Breast epithelium (tissue), 4 donors: Measurements from ENCODE around the gene PRLH. TPM values are rescaled to one million over a fixed set of nuclear protein-coding genes. Genes with fewer than 3 reads are reported as not detected.

Experiments
- DNase-seq, 2 donors: peaks; one replicate each; pipeline ENCODE4 v3.0.0-alpha.2; 2019; ENCODE audit warnings: low spot score in 2 of 2
- H3K27ac ChIP-seq, 2 donors: fragments of 200-600 bp; sonication (generic) in 1 of 2; one replicate each; pipeline ENCODE4 v1.5.1; 2016 to 2019; ENCODE audit warnings: mild to moderate bottlenecking in 1 of 2
- H3K27me3 ChIP-seq, 2 donors: fragments of 200-600 bp; sonication (generic) in 1 of 2; one replicate each; pipeline versions ENCODE4 v1.5.1 to v1.6.0; 2017 to 2019; ENCODE audit warnings: control low read depth in 1 of 2, mild to moderate bottlenecking in 1 of 2
- H3K36me3 ChIP-seq: fragments of 200-600 bp; one replicate; pipeline ENCODE4 v1.5.1; 2019
- H3K4me1 ChIP-seq, 2 donors: fragments of 200-600 bp; sonication (generic); one replicate each; pipeline ENCODE4 v1.5.1; 2016 to 2019; ENCODE audit warnings: control low read depth in 1 of 2
- H3K4me3 ChIP-seq, 3 donors: fragments of 200-600 bp; sonication (generic); 1 replicate in 2 of 3; 2 replicates in 1 of 3; pipeline ENCODE4 v1.5.1; 2016 to 2019; ENCODE audit warnings: mild to moderate bottlenecking in 3 of 3, moderate library complexity in 2 of 3
- H3K9me3 ChIP-seq, 2 donors: fragments of 200-600 bp; sonication (generic) in 1 of 2; one replicate each; pipeline ENCODE4 v1.5.1; 2016 to 2019; ENCODE audit warnings: control low read depth in 1 of 2
- POLR2A ChIP-seq: fragments of 450-650 bp; IDR thresholded peaks from one replicate; pipeline ENCODE4 v1.6.1; 2016; ENCODE audit warnings: antibody characterized with exemption, mild to moderate bottlenecking, moderate library complexity
- POLR2AphosphoS5 ChIP-seq, 3 donors: sonication (generic); formaldehyde crosslinking; IDR thresholded peaks; one replicate each; pipeline ENCODE4 v1.6.1; 2017; ENCODE audit warnings: antibody characterized with exemption in 3 of 3
- intact Hi-C: fragments of 100-400 bp; cut with DNase I; formaldehyde crosslinking; loops from one replicate; pipeline ENCODE4 v1.15.1; 2023; ENCODE audit warnings: low total_unique reads
- total RNA-seq, 3 donors: library from RNA; depleted of rRNA; stranded (reverse); fragments of >200 nt; gene quantifications; one replicate each; pipeline ENCODE4 v1.1.0, GENCODE V29; 2016
- TF ChIP-seq, protein P1 (sequence below), 3 donors: fragments of 450-650 bp; IDR thresholded peaks; one replicate each; pipeline ENCODE4 v1.5.1; 2016 to 2017; ENCODE audit warnings: antibody characterized with exemption in 3 of 3, mild to moderate bottlenecking in 3 of 3, moderate library complexity in 3 of 3

PRLH gene
- total RNA-seq, 3 donors from 2014 or later = not detected

GRCh38 chr2:237530472-237531433, 35.6 kb upstream of the PRLH start:
- Histone ChIP-seq H3K4me1 (no peaks in the 10 kb centered on the region), H3K27ac (peak overlapping the region in 1 of 2 donors; percentile 19), H3K36me3 (no peaks in the 10 kb centered on the region), H3K4me3 (no peak overlapping the region), H3K27me3 (no peaks in the 10 kb centered on the region), H3K9me3 (no peaks in the 10 kb centered on the region)
- intact Hi-C loops = no loop called here
- no peak for DNase-seq
- TF ChIP-seq POLR2AphosphoS5 (IDR thresholded peaks at IDR 0.05) = no peak
- TF ChIP-seq, protein P1, sequence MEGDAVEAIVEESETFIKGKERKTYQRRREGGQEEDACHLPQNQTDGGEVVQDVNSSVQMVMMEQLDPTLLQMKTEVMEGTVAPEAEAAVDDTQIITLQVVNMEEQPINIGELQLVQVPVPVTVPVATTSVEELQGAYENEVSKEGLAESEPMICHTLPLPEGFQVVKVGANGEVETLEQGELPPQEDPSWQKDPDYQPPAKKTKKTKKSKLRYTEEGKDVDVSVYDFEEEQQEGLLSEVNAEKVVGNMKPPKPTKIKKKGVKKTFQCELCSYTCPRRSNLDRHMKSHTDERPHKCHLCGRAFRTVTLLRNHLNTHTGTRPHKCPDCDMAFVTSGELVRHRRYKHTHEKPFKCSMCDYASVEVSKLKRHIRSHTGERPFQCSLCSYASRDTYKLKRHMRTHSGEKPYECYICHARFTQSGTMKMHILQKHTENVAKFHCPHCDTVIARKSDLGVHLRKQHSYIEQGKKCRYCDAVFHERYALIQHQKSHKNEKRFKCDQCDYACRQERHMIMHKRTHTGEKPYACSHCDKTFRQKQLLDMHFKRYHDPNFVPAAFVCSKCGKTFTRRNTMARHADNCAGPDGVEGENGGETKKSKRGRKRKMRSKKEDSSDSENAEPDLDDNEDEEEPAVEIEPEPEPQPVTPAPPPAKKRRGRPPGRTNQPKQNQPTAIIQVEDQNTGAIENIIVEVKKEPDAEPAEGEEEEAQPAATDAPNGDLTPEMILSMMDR (IDR thresholded peaks at IDR 0.05) = no peak
- no peak for TF ChIP-seq POLR2A

DNA sequence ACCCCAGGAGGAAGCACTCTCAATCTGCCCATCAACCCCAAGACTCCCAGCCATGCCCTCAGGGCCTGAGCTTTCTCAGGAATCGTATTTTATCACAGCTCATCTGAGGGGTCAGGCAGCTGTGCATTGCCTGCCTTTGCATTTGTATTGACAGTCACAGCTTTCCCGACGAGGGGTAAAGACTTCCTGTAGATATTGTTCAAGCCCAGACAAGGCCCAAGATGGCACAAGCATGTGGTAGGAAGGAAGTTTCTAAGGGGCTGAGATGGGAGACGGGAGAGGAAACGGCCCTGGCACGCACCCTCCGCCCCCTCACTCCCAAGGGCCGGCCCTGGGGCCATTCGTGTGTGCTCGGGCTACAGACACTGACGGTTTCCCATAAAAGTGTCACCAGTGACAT, 34.2 kb upstream of the PRLH start:
- Histone ChIP-seq H3K27me3 (no peaks in the 10 kb centered on the region), H3K4me1 (no peaks in the 10 kb centered on the region), H3K4me3 (no peak overlapping the region), H3K9me3 (no peaks in the 10 kb centered on the region), H3K27ac (no peak overlapping the region), H3K36me3 (no peaks in the 10 kb centered on the region)
- intact Hi-C loops = no loop called here
- no peak for DNase-seq
- TF ChIP-seq POLR2A = no peak
- TF ChIP-seq, protein P1 (IDR thresholded peaks at IDR 0.05) = no peak
- no peak for TF ChIP-seq POLR2AphosphoS5 (IDR thresholded peaks at IDR 0.05)

DNA sequence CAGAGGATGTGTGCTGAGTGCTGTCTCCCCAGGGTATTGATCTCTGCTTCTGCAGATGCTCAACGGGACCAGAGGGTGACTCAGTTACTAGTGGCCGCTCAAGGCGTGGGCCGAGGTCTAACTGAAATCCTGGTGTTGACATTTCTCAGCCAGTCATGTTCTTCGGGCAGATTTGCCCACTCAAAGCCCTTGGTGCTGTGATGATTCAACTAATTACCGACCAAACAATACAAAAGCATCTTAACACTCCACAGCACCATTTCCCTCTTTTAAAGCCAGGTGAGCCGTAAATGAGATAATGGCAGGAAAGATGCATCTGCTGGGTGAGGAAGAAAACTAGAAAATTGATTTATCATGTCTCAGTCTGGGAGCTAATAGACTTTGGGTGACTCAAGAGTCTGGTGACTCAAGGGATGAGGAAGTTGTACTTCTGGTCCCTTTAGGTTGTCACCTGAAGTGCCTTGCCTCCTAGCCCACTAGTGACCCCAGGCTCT, 32.7 kb upstream of the PRLH start:
- H3K4me1 ChIP-seq = no peaks in the 10 kb centered on the region
- intact Hi-C loops = no loop called here
- no peaks in the 10 kb centered on the region for H3K36me3 ChIP-seq
- no peak for DNase-seq
- no peaks in the 10 kb centered on the region for H3K27me3 ChIP-seq
- no peak overlapping the region for H3K27ac ChIP-seq
- H3K4me3 ChIP-seq = no peak overlapping the region
- H3K9me3 ChIP-seq = no peaks in the 10 kb centered on the region
- no peak for TF ChIP-seq POLR2AphosphoS5 (IDR thresholded peaks at IDR 0.05)
- TF ChIP-seq, protein P1 (IDR thresholded peaks at IDR 0.05) = no peak
- no peak for TF ChIP-seq POLR2A

DNA sequence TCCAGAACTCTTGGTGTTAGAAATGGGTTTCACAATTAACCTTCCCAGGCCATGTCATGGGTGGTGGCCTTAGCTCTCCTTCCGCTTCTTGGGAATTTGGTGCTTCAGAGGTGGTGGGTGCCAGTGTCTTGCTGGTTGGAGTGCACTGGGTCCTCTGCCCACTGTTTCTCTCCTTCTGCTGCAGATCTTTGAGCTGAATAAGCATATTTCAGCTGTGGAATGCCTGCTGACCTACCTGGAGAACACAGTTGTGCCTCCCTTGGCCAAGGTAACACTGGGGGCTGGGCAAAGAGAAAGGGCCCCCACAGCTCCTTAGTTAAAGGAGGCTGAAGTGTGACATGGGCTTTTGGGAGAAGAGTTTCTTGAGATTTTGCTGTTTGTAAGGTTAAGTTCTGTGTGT, 32.0 kb upstream of the PRLH start:
- H3K9me3 ChIP-seq = no peaks in the 10 kb centered on the region
- H3K27ac ChIP-seq = peak overlapping the region in 1 of 2 donors; percentile 19
- TF ChIP-seq POLR2A (no peak), POLR2AphosphoS5 (IDR thresholded peaks at IDR 0.05) (no peak)
- TF ChIP-seq, protein P1 (IDR thresholded peaks at IDR 0.05) = no peak
- intact Hi-C loops = no loop called here
- H3K27me3 ChIP-seq = no peaks in the 10 kb centered on the region
- no peaks in the 10 kb centered on the region for H3K4me1 ChIP-seq
- no peaks in the 10 kb centered on the region for H3K36me3 ChIP-seq
- no peak for DNase-seq
- no peak overlapping the region for H3K4me3 ChIP-seq

DNA sequence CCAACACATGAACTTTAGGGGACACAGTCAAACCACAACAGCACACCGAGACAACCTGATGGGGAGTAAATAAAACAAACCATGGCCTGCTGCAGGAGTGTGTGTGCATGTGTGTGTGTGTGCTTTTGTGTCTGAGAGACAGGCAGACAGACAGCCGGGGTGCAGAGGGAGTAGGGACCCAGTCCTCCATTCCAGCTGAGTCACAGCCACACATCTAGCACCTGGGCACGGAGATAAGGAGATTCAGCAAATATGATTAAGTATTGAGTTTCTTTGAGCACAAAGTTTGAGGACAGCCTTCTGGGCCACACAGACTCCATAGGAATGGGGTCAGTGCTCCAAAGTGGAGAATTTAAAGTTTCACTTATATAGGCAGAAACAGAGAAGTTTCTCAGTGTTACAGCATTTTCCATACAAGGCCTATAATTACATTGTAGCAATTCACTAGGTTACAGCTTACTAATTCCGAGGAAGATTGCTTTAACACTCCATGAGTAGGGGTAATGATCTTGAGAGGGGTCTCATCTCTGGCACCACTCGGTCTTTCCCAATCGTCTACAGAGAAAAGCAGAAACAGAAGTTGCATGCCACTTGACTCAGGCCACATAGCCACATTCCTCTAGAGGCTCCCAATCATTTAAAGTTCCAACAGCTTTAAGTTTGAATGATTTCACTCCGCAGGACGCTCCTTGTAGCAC, 30.8 kb upstream of the PRLH start:
- TF ChIP-seq, protein P1 (IDR thresholded peaks at IDR 0.05) = no peak
- no peak for TF ChIP-seq POLR2A
- TF ChIP-seq POLR2AphosphoS5 (IDR thresholded peaks at IDR 0.05) = no peak
- intact Hi-C loops = no loop called here
- no peak overlapping the region for H3K4me3 ChIP-seq
- H3K27ac ChIP-seq = no peak overlapping the region
- no peaks in the 10 kb centered on the region for H3K36me3 ChIP-seq
- no peaks in the 10 kb centered on the region for H3K9me3 ChIP-seq
- no peak for DNase-seq
- H3K27me3 ChIP-seq = no peaks in the 10 kb centered on the region
- no peaks in the 10 kb centered on the region for H3K4me1 ChIP-seq
